ENCODE results near the gene TBX2.

TBX2 gene

GRCh38 chr17:61368832-61369450 lies 30.7 kb upstream of the TBX2 start:
- no peak for DNase-seq (ENCODE audit: low read depth in 3 of 3)

GRCh38 chr17:61369751-61370150 lies 29.9 kb upstream of the TBX2 start:
- no peak for DNase-seq (ENCODE audit: low read depth in 3 of 3)

- DNase-seq (ENCODE audit: low read depth in 3 of 3), result no peak
These were observed 28.5 kb upstream of the TBX2 start for GRCh38 chr17:61371179-61371578.

GRCh38 chr17:61371606-61372005 lies 28.0 kb upstream of the TBX2 start:
- no peak for DNase-seq (ENCODE audit: low read depth in 3 of 3)

GRCh38 chr17:61372436-61372835 lies 27.2 kb upstream of the TBX2 start:
- no peak for DNase-seq (ENCODE audit: low read depth in 3 of 3)

GRCh38 chr17:61376931-61377838 lies 22.5 kb upstream of the TBX2 start:
- DNase-seq (ENCODE audit: low read depth in 3 of 3), result no peak

- DNase-seq (ENCODE audit: low read depth in 3 of 3), result no peak
These were observed 20.8 kb upstream of the TBX2 start for GRCh38 chr17:61378658-61379456.

GRCh38 chr17:61379457-61380216 lies 20.0 kb upstream of the TBX2 start:
- no peak for DNase-seq (ENCODE audit: low read depth in 3 of 3)

GRCh38 chr17:61380217-61380835 lies 19.3 kb upstream of the TBX2 start:
- no peak for DNase-seq (ENCODE audit: low read depth in 3 of 3)

- no peak for DNase-seq (ENCODE audit: low read depth in 3 of 3)
These were observed 18.7 kb upstream of the TBX2 start for GRCh38 chr17:61380836-61381525.

GRCh38 chr17:61381537-61381936 lies 18.1 kb upstream of the TBX2 start:
- no peak for DNase-seq (ENCODE audit: low read depth in 3 of 3)

GRCh38 chr17:61382796-61383688 lies 16.6 kb upstream of the TBX2 start:
- DNase-seq (ENCODE audit: low read depth in 3 of 3), result no peak

- DNase-seq (ENCODE audit: low read depth in 3 of 3), result no peak
These were observed 15.9 kb upstream of the TBX2 start for GRCh38 chr17:61383689-61384201.

GRCh38 chr17:61384354-61384691 lies 15.3 kb upstream of the TBX2 start:
- no peak for DNase-seq (ENCODE audit: low read depth in 3 of 3)

- no peak for DNase-seq (ENCODE audit: low read depth in 3 of 3)
These were observed 14.7 kb upstream of the TBX2 start for GRCh38 chr17:61384692-61385576.

GRCh38 chr17:61385577-61386236 lies 13.9 kb upstream of the TBX2 start:
- DNase-seq (ENCODE audit: low read depth in 3 of 3), result no peak

GRCh38 chr17:61386251-61386650 lies 13.4 kb upstream of the TBX2 start:
- DNase-seq (ENCODE audit: low read depth in 3 of 3), result no peak

- no peak for DNase-seq (ENCODE audit: low read depth in 3 of 3)
These were observed 12.6 kb upstream of the TBX2 start for GRCh38 chr17:61387011-61387410.
